Breast epithelium (tissue), 4 donors: Measurements from ENCODE around the gene MYO1A. TPM values are rescaled to one million over a fixed set of nuclear protein-coding genes. Genes with fewer than 3 reads are reported as not detected.

Source experiments
- DNase-seq, 2 donors: peaks; one replicate each; pipeline ENCODE4 v3.0.0-alpha.2; 2019; ENCODE audit warnings: low spot score in 2 of 2
- H3K27ac ChIP-seq, 2 donors: fragments of 200-600 bp; sonication (generic) in 1 of 2; one replicate each; pipeline ENCODE4 v1.5.1; 2016 to 2019; ENCODE audit warnings: mild to moderate bottlenecking in 1 of 2
- H3K27me3 ChIP-seq, 2 donors: fragments of 200-600 bp; sonication (generic) in 1 of 2; one replicate each; pipeline versions ENCODE4 v1.5.1 to v1.6.0; 2017 to 2019; ENCODE audit warnings: control low read depth in 1 of 2, mild to moderate bottlenecking in 1 of 2
- H3K36me3 ChIP-seq: fragments of 200-600 bp; one replicate; pipeline ENCODE4 v1.5.1; 2019
- H3K4me1 ChIP-seq, 2 donors: fragments of 200-600 bp; sonication (generic); one replicate each; pipeline ENCODE4 v1.5.1; 2016 to 2019; ENCODE audit warnings: control low read depth in 1 of 2
- H3K4me3 ChIP-seq, 3 donors: fragments of 200-600 bp; sonication (generic); 1 replicate in 2 of 3; 2 replicates in 1 of 3; pipeline ENCODE4 v1.5.1; 2016 to 2019; ENCODE audit warnings: mild to moderate bottlenecking in 3 of 3, moderate library complexity in 2 of 3
- H3K9me3 ChIP-seq, 2 donors: fragments of 200-600 bp; sonication (generic) in 1 of 2; one replicate each; pipeline ENCODE4 v1.5.1; 2016 to 2019; ENCODE audit warnings: control low read depth in 1 of 2
- CTCF ChIP-seq, 3 donors: fragments of 450-650 bp; IDR thresholded peaks; one replicate each; pipeline ENCODE4 v1.5.1; 2016 to 2017; ENCODE audit warnings: antibody characterized with exemption in 3 of 3, mild to moderate bottlenecking in 3 of 3, moderate library complexity in 3 of 3
- POLR2A ChIP-seq: fragments of 450-650 bp; IDR thresholded peaks from one replicate; pipeline ENCODE4 v1.6.1; 2016; ENCODE audit warnings: antibody characterized with exemption, mild to moderate bottlenecking, moderate library complexity
- POLR2AphosphoS5 ChIP-seq, 3 donors: sonication (generic); formaldehyde crosslinking; IDR thresholded peaks; one replicate each; pipeline ENCODE4 v1.6.1; 2017; ENCODE audit warnings: antibody characterized with exemption in 3 of 3
- intact Hi-C: fragments of 100-400 bp; cut with DNase I; formaldehyde crosslinking; loops from one replicate; pipeline ENCODE4 v1.15.1; 2023; ENCODE audit warnings: low total_unique reads
- total RNA-seq, 3 donors: library from RNA; depleted of rRNA; stranded (reverse); fragments of >200 nt; gene quantifications; one replicate each; pipeline ENCODE4 v1.1.0, GENCODE V29; 2016

MYO1A gene
- total RNA-seq, 3 donors from 2014 or later = 0.15 to 2.2 (median 0.98) TPM

GRCh38 chr12:56995201-56995929, 54.6 kb downstream of the MYO1A start:
- intact Hi-C loops = loop anchor here (10.0 kb wide), 1 partner anchor 241 kb away; the partner anchor contains the start of gene PRIM1
- H3K4me3 ChIP-seq = peak overlapping the region in 1 of 3 donors; percentile 22
- no peak for DNase-seq
- no peaks in the 10 kb centered on the region for H3K36me3 ChIP-seq
- TF ChIP-seq CTCF (IDR thresholded peaks at IDR 0.05) (no peak), POLR2AphosphoS5 (IDR thresholded peaks at IDR 0.05) (no peak), POLR2A (no peak)
- H3K27me3 ChIP-seq = no peaks in the 10 kb centered on the region
- H3K9me3 ChIP-seq = no peaks in the 10 kb centered on the region
- H3K4me1 ChIP-seq = no peaks in the 10 kb centered on the region
- H3K27ac ChIP-seq = no peak overlapping the region

GRCh38 chr12:56994231-56994746, 55.6 kb downstream of the MYO1A start:
- TF ChIP-seq CTCF (IDR thresholded peaks at IDR 0.05) (no peak), POLR2AphosphoS5 (IDR thresholded peaks at IDR 0.05) (no peak), POLR2A (no peak)
- no peak overlapping the region for H3K4me3 ChIP-seq
- H3K27ac ChIP-seq = peak overlapping the region in 1 of 2 donors; percentile 19
- no peaks in the 10 kb centered on the region for H3K27me3 ChIP-seq
- intact Hi-C loops = loop anchor here (10.0 kb wide), 1 partner anchor 239 kb away; the partner anchor contains the start of gene PRIM1
- no peaks in the 10 kb centered on the region for H3K36me3 ChIP-seq
- H3K9me3 ChIP-seq = no peaks in the 10 kb centered on the region
- H3K4me1 ChIP-seq = no peaks in the 10 kb centered on the region
- DNase-seq = no peak

GRCh38 chr12:56993346-56993745, 56.6 kb downstream of the MYO1A start:
- intact Hi-C loops = loop anchor here (10.0 kb wide), 1 partner anchor 239 kb away; the partner anchor contains the start of gene PRIM1
- no peak for TF ChIP-seq POLR2AphosphoS5 (IDR thresholded peaks at IDR 0.05)
- TF ChIP-seq CTCF (IDR thresholded peaks at IDR 0.05) = no peak
- TF ChIP-seq POLR2A = no peak
- H3K36me3 ChIP-seq = no peaks in the 10 kb centered on the region
- H3K4me1 ChIP-seq = no peaks in the 10 kb centered on the region
- no peaks in the 10 kb centered on the region for H3K9me3 ChIP-seq
- no peak overlapping the region for H3K27ac ChIP-seq
- no peak for DNase-seq
- H3K4me3 ChIP-seq = no peak overlapping the region
- H3K27me3 ChIP-seq = no peaks in the 10 kb centered on the region

GRCh38 chr12:56991319-56992246, 58.3 kb downstream of the MYO1A start:
- TF ChIP-seq POLR2AphosphoS5 (IDR thresholded peaks at IDR 0.05) = no peak
- TF ChIP-seq POLR2A = no peak
- no peak for TF ChIP-seq CTCF (IDR thresholded peaks at IDR 0.05)
- Histone ChIP-seq H3K9me3 (no peaks in the 10 kb centered on the region), H3K27me3 (no peaks in the 10 kb centered on the region), H3K36me3 (no peaks in the 10 kb centered on the region), H3K4me1 (no peaks in the 10 kb centered on the region), H3K4me3 (no peak overlapping the region), H3K27ac (peak overlapping the region in 1 of 2 donors; percentile 25)
- DNase-seq = no peak
- intact Hi-C loops = loop anchor here (10.0 kb wide), 1 partner anchor 237 kb away; the partner anchor contains the start of gene PRIM1
